Lung (tissue), 12 donors: ENCODE data around the gene PKP3. TPM values are rescaled to one million over a fixed set of nuclear protein-coding genes. Genes with fewer than 3 reads are reported as not detected.

Experiments used
- ATAC-seq: fragments of 200-7000 bp; cut with Tn5 transposase; one replicate; pipeline ENCODE4 v1.9.1; 2020; ENCODE audit warnings: moderate number of reproducible peaks; ENCODE audit not compliant: insufficient read depth, low FRiP score
- DNase-seq, 3 donors: peaks; one replicate each; pipeline ENCODE4 v3.0.0-alpha.2; 2013 to 2017
- H3K27ac ChIP-seq, 2 donors: one replicate each; pipeline ENCODE4 v1.5.1; 2013; ENCODE audit warnings: mild to moderate bottlenecking in 2 of 2, moderate library complexity in 2 of 2, control low read depth in 1 of 2, inconsistent platforms in 1 of 2, low read depth in 1 of 2, low read length in 1 of 2
- H3K27me3 ChIP-seq, 3 donors: one replicate each; pipeline ENCODE4 v1.5.1; 2013; ENCODE audit warnings: low read length in 2 of 3; ENCODE audit not compliant: control insufficient read depth in 3 of 3, insufficient read depth in 3 of 3
- H3K36me3 ChIP-seq, 4 donors: one replicate each; pipeline ENCODE4 v1.5.1; 2013; ENCODE audit warnings: low read length in 4 of 4, mild to moderate bottlenecking in 1 of 4, moderate library complexity in 1 of 4; ENCODE audit not compliant: control insufficient read depth in 4 of 4, insufficient read depth in 4 of 4
- H3K4me1 ChIP-seq, 5 donors: one replicate each; pipeline ENCODE4 v1.5.1; 2013; ENCODE audit warnings: low read length in 5 of 5, mild to moderate bottlenecking in 2 of 5, moderate library complexity in 1 of 5; ENCODE audit not compliant: control insufficient read depth in 5 of 5, insufficient read depth in 5 of 5
- H3K4me3 ChIP-seq: one replicate; pipeline ENCODE4 v1.5.1; 2013; ENCODE audit warnings: mild to moderate bottlenecking, control low read depth, moderate library complexity
- H3K9ac ChIP-seq, 2 donors: one replicate each; pipeline ENCODE4 v1.5.1; 2013; ENCODE audit warnings: low read length in 2 of 2, control low read depth in 1 of 2; ENCODE audit not compliant: insufficient read depth in 1 of 2
- H3K9me3 ChIP-seq, 4 donors: one replicate each; pipeline ENCODE4 v1.5.1; 2013; ENCODE audit warnings: low read length in 3 of 4, mild to moderate bottlenecking in 1 of 4, moderate library complexity in 1 of 4; ENCODE audit not compliant: control insufficient read depth in 4 of 4, insufficient read depth in 3 of 4
- CTCF ChIP-seq: IDR thresholded peaks from 2 replicates; pipeline ENCODE4 v1.5.1; 2012; ENCODE audit warnings: mild to moderate bottlenecking; ENCODE audit errors: control extremely low read depth, extremely low read depth
- WGBS, 2 donors: extraction: QIAGEN DNeasy Blood & Tissue Kit; methylation state at CpG; one replicate each; pipeline ENCODE4 v1.1.7; 2013; 5-methylcytosine and 5-hydroxymethylcytosine counted together
- polyA plus RNA-seq, 2 donors: library from polyadenylated mRNA; stranded (reverse); fragments of 200-250 nt; gene quantifications; one replicate each; pipeline ENCODE4 v1.2.1, GENCODE V29; 2013
- total RNA-seq, 2 donors: library from RNA; depleted of rRNA in 1 of 2; stranded (reverse); fragments of >200 nt in 1 of 2; gene quantifications; one replicate each; pipeline ENCODE4 v1.2.1, GENCODE V29; 2014 to 2021
- donor health status: control.
- donor health status: control.
- donor health status: Bipolar disorder and iron deficiency.
- donor health status: healthy.
- donor health status: DM: yes; HTN: yes; CAD: no.

The PKP3 gene
- total and polyA plus RNA-seq, 4 donors: 15.7 to 63.1 (median 40.3) TPM

DNA sequence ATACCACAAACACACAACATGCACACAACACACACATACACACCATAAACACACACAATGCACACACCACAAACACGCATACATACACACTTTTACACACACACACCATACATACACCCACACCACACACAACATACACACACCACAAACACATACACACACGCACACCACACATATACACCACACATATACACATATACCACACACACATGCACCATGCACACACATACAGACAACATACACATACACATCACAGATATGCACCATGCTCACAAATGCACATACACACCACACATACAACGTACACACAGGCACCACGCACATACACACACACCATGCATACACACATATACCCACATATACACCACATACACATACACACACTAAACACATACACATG is 36.4 kb upstream of the PKP3 start:
- Histone ChIP-seq H3K9ac (no peak overlapping the region), H3K4me3 (no peak overlapping the region), H3K9me3 (peaks cover 0 to 7% (median 4%) of the 10 kb centered on the region in 4 donors), H3K36me3 (peaks cover 0 to 16% (median 1%) of the 10 kb centered on the region in 4 donors), H3K4me1 (peaks cover 0 to 28% (median 8%) of the 10 kb centered on the region in 5 donors), H3K27ac (no peak overlapping the region), H3K27me3 (no peaks in the 10 kb centered on the region)
- DNase-seq (no peak), ATAC-seq (no peak)
- no peak for TF ChIP-seq CTCF
- WGBS, 2 donors: 94 to 95% methylated on average over 4 of the region's 4 CpGs

GRCh38 chr11:358129-358800 is 35.7 kb upstream of the PKP3 start:
- 47 to 69% methylated on average over 34 of the region's 34 CpGs for WGBS, 2 donors
- TF ChIP-seq CTCF: no peak
- H3K36me3 ChIP-seq: peaks cover 0 to 16% (median 1%) of the 10 kb centered on the region in 4 donors
- ATAC-seq: no peak
- DNase-seq: no peak
- H3K4me1 ChIP-seq: peaks cover 0 to 22% (median 8%) of the 10 kb centered on the region in 5 donors
- H3K9me3 ChIP-seq: peaks cover 0 to 7% (median 4%) of the 10 kb centered on the region in 4 donors
- H3K27me3 ChIP-seq: no peaks in the 10 kb centered on the region
- no peak overlapping the region for H3K4me3 ChIP-seq
- no peak overlapping the region for H3K9ac ChIP-seq
- no peak overlapping the region for H3K27ac ChIP-seq

DNA sequence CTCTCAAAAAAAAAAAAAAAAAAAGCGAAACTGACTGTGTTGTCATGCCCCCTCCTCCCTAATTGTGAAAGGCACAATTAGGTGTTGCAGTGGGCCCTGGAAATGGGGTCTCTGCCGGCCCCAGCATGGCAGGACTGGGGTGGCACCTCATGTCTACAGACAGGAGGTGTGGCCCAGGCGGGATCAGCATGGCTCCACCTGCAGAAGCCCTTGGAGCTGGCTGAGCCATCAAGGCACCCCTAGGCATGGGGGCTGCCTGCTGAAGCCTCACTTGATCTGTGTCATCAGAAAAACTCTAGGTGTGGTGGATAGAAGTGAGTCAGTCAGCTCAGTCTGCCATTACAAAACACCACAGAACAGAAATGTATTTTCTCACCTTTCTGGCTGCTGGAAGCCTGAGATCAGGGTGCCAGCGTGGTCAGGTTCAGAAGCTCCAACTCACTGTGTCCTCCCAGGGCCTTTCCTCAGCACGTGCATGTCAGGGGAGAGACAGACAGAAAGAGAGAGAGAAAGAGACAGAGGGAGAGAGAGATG is 34.8 kb upstream of the PKP3 start:
- ATAC-seq: no peak
- no peak for TF ChIP-seq CTCF

More for the DNA sequence above, 34.8 kb upstream of the PKP3 start:
- H3K9ac ChIP-seq: no peak overlapping the region
- peaks cover 0 to 16% (median 1%) of the 10 kb centered on the region in 4 donors for H3K36me3 ChIP-seq
- H3K4me1 ChIP-seq: peaks cover 0 to 14% (median 6%) of the 10 kb centered on the region in 5 donors
- no peak overlapping the region for H3K4me3 ChIP-seq
- no peak for DNase-seq
- H3K27ac ChIP-seq: no peak overlapping the region
- H3K27me3 ChIP-seq: no peaks in the 10 kb centered on the region
- peaks cover 0 to 7% (median 4%) of the 10 kb centered on the region in 4 donors for H3K9me3 ChIP-seq
- WGBS, 2 donors: 74 to 80% methylated on average over 5 of the region's 5 CpGs
